Measurements from ENCODE around the gene TXNRD3. TPM values are rescaled to one million over a fixed set of nuclear protein-coding genes. Genes with fewer than 3 reads are reported as not detected.

TXNRD3 gene
- total RNA-seq, 1 experiment from 2014 or later, result 11.1 TPM

- Mint-ChIP-seq H3K4me1 (ENCODE audit: low read depth, unreplicated experiment) (no peaks in the 10 kb centered on the region), H3K9me3 (ENCODE audit: unreplicated experiment) (no peaks in the 10 kb centered on the region), H3K4me3 (ENCODE audit: unreplicated experiment) (no peak overlapping the region), H3K36me3 (ENCODE audit: insufficient read depth, unreplicated experiment) (no peaks in the 10 kb centered on the region), H3K27ac (ENCODE audit: unreplicated experiment) (no peak overlapping the region), H3K27me3 (ENCODE audit: insufficient read depth, unreplicated experiment) (peaks cover 10% of the 10 kb centered on the region)
- H3K9me3 ChIP-seq, result no peaks in the 10 kb centered on the region
- no peak for DNase-seq
- POLR2A ChIA-PET, result no interaction called here
- H3K4me1 ChIP-seq, result no peaks in the 10 kb centered on the region
- TF ChIP-seq CTCF (IDR thresholded peaks at IDR 0.05; ENCODE audit: insufficient read depth in 1 of 2, low read depth in 1 of 2, low read length in 1 of 2, severe bottlenecking in 1 of 2, unreplicated experiment in 1 of 2), result no peak
- no TSS peak for BruUV-seq (replicated peaks)
- no peak overlapping the region for H3K4me3 ChIP-seq (ENCODE audit: low read depth, low read length)
- no peaks in the 10 kb centered on the region for H3K36me3 ChIP-seq (ENCODE audit: control insufficient read depth, insufficient read depth, low read length)
- H3K27me3 ChIP-seq (replicated peaks; ENCODE audit: control insufficient read depth, insufficient read depth, low read length), result no peaks in the 10 kb centered on the region
- intact Hi-C loops (cut with micrococcal nuclease; ENCODE audit: unreplicated experiment), result no loop called here
- CTCF ChIA-PET, result interaction anchor here (0.5 kb wide), 1 partner anchor 992 kb away, joined by 4 read pairs; no protein-coding TSS in a partner anchor
Measured at GRCh38 chr3:126582311-126582710, 72.6 kb downstream of the TXNRD3 start.

GRCh38 chr3:126581569-126581968 lies 73.4 kb downstream of the TXNRD3 start:
- intact Hi-C loops (cut with micrococcal nuclease; ENCODE audit: unreplicated experiment), result no loop called here
- no peak overlapping the region for H3K27ac Mint-ChIP-seq (ENCODE audit: unreplicated experiment)
- CTCF ChIA-PET, result interaction anchor here (0.5 kb wide), 1 partner anchor 993 kb away, joined by 4 read pairs; no protein-coding TSS in a partner anchor

GRCh38 chr3:126580746-126581145 lies 74.2 kb downstream of the TXNRD3 start:
- CTCF ChIA-PET, result no interaction called here
- DNase-seq, result no peak
- intact Hi-C loops (cut with micrococcal nuclease; ENCODE audit: unreplicated experiment), result no loop called here
- Histone ChIP-seq H3K4me3 (ENCODE audit: low read depth, low read length) (no peak overlapping the region), H3K4me1 (no peaks in the 10 kb centered on the region), H3K27me3 (replicated peaks; ENCODE audit: control insufficient read depth, insufficient read depth, low read length) (no peaks in the 10 kb centered on the region), H3K36me3 (ENCODE audit: control insufficient read depth, insufficient read depth, low read length) (no peaks in the 10 kb centered on the region), H3K9me3 (no peaks in the 10 kb centered on the region)
- H3K27me3 Mint-ChIP-seq (ENCODE audit: insufficient read depth, unreplicated experiment), result peaks cover 10% of the 10 kb centered on the region
- no peaks in the 10 kb centered on the region for H3K4me1 Mint-ChIP-seq (ENCODE audit: low read depth, unreplicated experiment)
- no TSS peak for BruUV-seq (replicated peaks)
- POLR2A ChIA-PET, result no interaction called here
- no peaks in the 10 kb centered on the region for H3K36me3 Mint-ChIP-seq (ENCODE audit: insufficient read depth, unreplicated experiment)
- H3K4me3 Mint-ChIP-seq (ENCODE audit: unreplicated experiment), result no peak overlapping the region
- no peaks in the 10 kb centered on the region for H3K9me3 Mint-ChIP-seq (ENCODE audit: unreplicated experiment)
- no peak overlapping the region for H3K27ac Mint-ChIP-seq (ENCODE audit: unreplicated experiment)
- TF ChIP-seq CTCF (IDR thresholded peaks at IDR 0.05; ENCODE audit: insufficient read depth in 1 of 2, low read depth in 1 of 2, low read length in 1 of 2, severe bottlenecking in 1 of 2, unreplicated experiment in 1 of 2), result no peak

More at GRCh38 chr3:126581569-126581968, 73.4 kb downstream of the TXNRD3 start:
- no TSS peak for BruUV-seq (replicated peaks)
- Mint-ChIP-seq H3K27me3 (ENCODE audit: insufficient read depth, unreplicated experiment) (peaks cover 10% of the 10 kb centered on the region), H3K36me3 (ENCODE audit: insufficient read depth, unreplicated experiment) (no peaks in the 10 kb centered on the region), H3K4me1 (ENCODE audit: low read depth, unreplicated experiment) (no peaks in the 10 kb centered on the region), H3K9me3 (ENCODE audit: unreplicated experiment) (no peaks in the 10 kb centered on the region), H3K4me3 (ENCODE audit: unreplicated experiment) (no peak overlapping the region)
- H3K36me3 ChIP-seq (ENCODE audit: control insufficient read depth, insufficient read depth, low read length), result no peaks in the 10 kb centered on the region
- no peak for TF ChIP-seq CTCF (IDR thresholded peaks at IDR 0.05; ENCODE audit: insufficient read depth in 1 of 2, low read depth in 1 of 2, low read length in 1 of 2, severe bottlenecking in 1 of 2, unreplicated experiment in 1 of 2)
- POLR2A ChIA-PET, result no interaction called here
- DNase-seq, result no peak
- H3K4me1 ChIP-seq, result no peaks in the 10 kb centered on the region
- H3K27me3 ChIP-seq (replicated peaks; ENCODE audit: control insufficient read depth, insufficient read depth, low read length), result no peaks in the 10 kb centered on the region
- no peaks in the 10 kb centered on the region for H3K9me3 ChIP-seq
- H3K4me3 ChIP-seq (ENCODE audit: low read depth, low read length), result no peak overlapping the region

Data from Caco-2 (cell line).